SK-N-SH (cell line): ENCODE measurements around the gene NAV2.

Source experiments
- CHD2 ChIP-seq: fragments of 150-350 bp; IDR thresholded peaks from 2 replicates; pipeline ENCODE4 v1.6.1; 2018; ENCODE audit warnings: low read length; ENCODE audit not compliant: partially characterized antibody
- EP300 ChIP-seq, 2 experiments: IDR thresholded peaks; 2 replicates each; pipeline versions ENCODE4 v1.4.0 to v1.6.1; 2012; ENCODE audit warnings: borderline replicate concordance in 1 of 2, low read depth in 1 of 2, low read length in 1 of 2
- FOXM1 ChIP-seq: IDR thresholded peaks from 2 replicates; pipeline ENCODE4 v1.4.0; 2012; ENCODE audit warnings: low read depth, mild to moderate bottlenecking
- JUND ChIP-seq: IDR thresholded peaks from 2 replicates; pipeline ENCODE4 v1.4.0; 2012
- POLR2AphosphoS5 ChIP-seq: IDR thresholded peaks from 2 replicates; pipeline ENCODE4 v1.6.1; 2012; ENCODE audit warnings: low read depth, low read length
- YY1 ChIP-seq: IDR thresholded peaks from 2 replicates; pipeline ENCODE4 v1.4.0; 2012; ENCODE audit warnings: low read depth, mild to moderate bottlenecking
- TF ChIP-seq, protein P1 (sequence below): fragments of 200-600 bp; sonication (generic); IDR thresholded peaks from 2 replicates; pipeline ENCODE4 v1.6.1; 2017; ENCODE audit warnings: antibody characterized with exemption, mild to moderate bottlenecking, moderate library complexity
- TF ChIP-seq, protein P2 (sequence below): IDR thresholded peaks from 2 replicates; pipeline ENCODE4 v1.6.1; 2012; ENCODE audit warnings: mild to moderate bottlenecking, low read depth, low read length, moderate library complexity

- TF ChIP-seq, protein P1, sequence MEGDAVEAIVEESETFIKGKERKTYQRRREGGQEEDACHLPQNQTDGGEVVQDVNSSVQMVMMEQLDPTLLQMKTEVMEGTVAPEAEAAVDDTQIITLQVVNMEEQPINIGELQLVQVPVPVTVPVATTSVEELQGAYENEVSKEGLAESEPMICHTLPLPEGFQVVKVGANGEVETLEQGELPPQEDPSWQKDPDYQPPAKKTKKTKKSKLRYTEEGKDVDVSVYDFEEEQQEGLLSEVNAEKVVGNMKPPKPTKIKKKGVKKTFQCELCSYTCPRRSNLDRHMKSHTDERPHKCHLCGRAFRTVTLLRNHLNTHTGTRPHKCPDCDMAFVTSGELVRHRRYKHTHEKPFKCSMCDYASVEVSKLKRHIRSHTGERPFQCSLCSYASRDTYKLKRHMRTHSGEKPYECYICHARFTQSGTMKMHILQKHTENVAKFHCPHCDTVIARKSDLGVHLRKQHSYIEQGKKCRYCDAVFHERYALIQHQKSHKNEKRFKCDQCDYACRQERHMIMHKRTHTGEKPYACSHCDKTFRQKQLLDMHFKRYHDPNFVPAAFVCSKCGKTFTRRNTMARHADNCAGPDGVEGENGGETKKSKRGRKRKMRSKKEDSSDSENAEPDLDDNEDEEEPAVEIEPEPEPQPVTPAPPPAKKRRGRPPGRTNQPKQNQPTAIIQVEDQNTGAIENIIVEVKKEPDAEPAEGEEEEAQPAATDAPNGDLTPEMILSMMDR, result no peak
- TF ChIP-seq EP300 (IDR thresholded peaks at IDR 0.05; ENCODE audit: borderline replicate concordance in 1 of 2, low read depth in 1 of 2, low read length in 1 of 2) (no peak), YY1 (no peak), POLR2AphosphoS5 (no peak), FOXM1 (no peak), CHD2 (no peak), JUND (no peak)
- TF ChIP-seq, protein P2, sequence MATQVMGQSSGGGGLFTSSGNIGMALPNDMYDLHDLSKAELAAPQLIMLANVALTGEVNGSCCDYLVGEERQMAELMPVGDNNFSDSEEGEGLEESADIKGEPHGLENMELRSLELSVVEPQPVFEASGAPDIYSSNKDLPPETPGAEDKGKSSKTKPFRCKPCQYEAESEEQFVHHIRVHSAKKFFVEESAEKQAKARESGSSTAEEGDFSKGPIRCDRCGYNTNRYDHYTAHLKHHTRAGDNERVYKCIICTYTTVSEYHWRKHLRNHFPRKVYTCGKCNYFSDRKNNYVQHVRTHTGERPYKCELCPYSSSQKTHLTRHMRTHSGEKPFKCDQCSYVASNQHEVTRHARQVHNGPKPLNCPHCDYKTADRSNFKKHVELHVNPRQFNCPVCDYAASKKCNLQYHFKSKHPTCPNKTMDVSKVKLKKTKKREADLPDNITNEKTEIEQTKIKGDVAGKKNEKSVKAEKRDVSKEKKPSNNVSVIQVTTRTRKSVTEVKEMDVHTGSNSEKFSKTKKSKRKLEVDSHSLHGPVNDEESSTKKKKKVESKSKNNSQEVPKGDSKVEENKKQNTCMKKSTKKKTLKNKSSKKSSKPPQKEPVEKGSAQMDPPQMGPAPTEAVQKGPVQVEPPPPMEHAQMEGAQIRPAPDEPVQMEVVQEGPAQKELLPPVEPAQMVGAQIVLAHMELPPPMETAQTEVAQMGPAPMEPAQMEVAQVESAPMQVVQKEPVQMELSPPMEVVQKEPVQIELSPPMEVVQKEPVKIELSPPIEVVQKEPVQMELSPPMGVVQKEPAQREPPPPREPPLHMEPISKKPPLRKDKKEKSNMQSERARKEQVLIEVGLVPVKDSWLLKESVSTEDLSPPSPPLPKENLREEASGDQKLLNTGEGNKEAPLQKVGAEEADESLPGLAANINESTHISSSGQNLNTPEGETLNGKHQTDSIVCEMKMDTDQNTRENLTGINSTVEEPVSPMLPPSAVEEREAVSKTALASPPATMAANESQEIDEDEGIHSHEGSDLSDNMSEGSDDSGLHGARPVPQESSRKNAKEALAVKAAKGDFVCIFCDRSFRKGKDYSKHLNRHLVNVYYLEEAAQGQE, result no peak
Observed at GRCh38 chr11:20049231-20049630, 336.6 kb downstream of the NAV2 start.
